Epithelial cell of umbilical artery (primary cell): Measurements from ENCODE around the gene ZMYND19. TPM values are rescaled to one million over a fixed set of nuclear protein-coding genes. Genes with fewer than 3 reads are reported as not detected.

Experiments
- total RNA-seq: library from RNA; depleted of rRNA; stranded (reverse); fragments of >200 nt; gene quantifications from 2 replicates; pipeline ENCODE4 v1.2.3, GENCODE V29; 2014

Gene ZMYND19
- total RNA-seq: 25.4 and 25.7 TPM in 2 replicates

GRCh38 chr9:137590469-137591383 lies at the start of gene ZMYND19:
TSS of gene ZMYND19 (minus strand) at chr9:137590512. CDS start at chr9:137590263, 249 bp downstream.

DNA sequence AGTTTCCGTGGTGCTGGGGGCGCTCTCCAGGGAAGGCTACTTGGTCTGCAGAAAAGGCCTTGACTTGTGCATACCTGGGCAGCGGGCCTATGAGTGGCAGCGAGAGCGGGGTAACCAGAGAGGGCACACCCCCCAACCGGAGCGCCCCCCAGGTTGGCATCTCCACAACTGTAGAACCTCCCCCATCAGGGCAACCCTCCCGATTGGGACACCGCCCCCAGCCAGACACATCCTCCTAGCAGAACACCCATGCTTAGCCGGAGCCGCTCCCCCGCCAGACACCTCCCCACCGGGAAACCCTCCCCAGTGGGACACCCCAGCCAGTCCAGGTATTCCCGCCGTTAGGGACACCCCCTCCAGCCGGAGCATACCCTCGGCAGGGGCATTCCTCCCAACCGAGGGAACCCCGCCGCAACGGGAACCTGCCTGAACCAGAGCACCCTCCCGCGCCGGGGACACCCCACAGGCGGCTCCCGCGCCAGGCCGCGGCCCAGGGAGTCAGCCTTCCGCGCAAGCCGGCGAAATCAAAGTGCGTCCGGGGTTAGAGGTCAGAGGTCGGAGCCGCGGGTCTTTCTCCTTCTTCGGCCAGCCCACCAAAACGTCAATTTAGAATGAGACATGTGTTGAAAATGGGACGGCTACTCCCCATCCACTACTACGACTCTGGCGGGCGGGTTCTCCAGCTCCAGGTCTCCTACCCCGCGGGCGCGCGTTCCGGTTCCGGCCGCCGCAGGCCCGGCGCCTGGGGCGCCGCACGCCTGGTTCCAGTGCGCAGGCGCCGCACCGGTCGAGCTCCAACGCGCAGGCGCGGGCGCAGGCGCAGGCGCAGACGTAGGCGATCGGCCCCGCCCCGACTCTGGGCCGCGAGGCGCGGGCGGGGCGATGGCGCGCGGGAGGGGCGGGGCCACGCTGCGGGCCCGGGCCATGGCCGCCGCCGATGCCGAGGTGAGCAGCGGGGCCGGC lies 28.1 kb upstream of the ZMYND19 start, which contains the start of gene EHMT1:
TSS of gene EHMT1 (plus strand) at position 901 of the 963 bp plus-strand sequence. CDS start at position 925, 24 bp downstream.

GRCh38 chr9:137605121-137606004 lies 15.1 kb upstream of the ZMYND19 start, which contains the start of gene ARRDC1:
TSS of gene ARRDC1 (plus strand) at chr9:137605686. CDS start at chr9:137605718, 32 bp downstream.

GRCh38 chr9:137578518-137579258 lies 11.6 kb downstream of the ZMYND19 start, which contains the start of gene DPH7:
TSS of gene DPH7 (minus strand) at chr9:137578925. CDS start at chr9:137578777, 148 bp downstream.

GRCh38 chr9:137551264-137552021 lies 38.9 kb downstream of the ZMYND19 start, which contains the start of gene MRPL41:
TSS of gene MRPL41 (plus strand) at chr9:137551879. CDS start at chr9:137552082, 203 bp downstream.

GRCh38 chr9:137550231-137550621 lies 40.1 kb downstream of the ZMYND19 start, which contains the start of gene PNPLA7:
TSS of gene PNPLA7 (minus strand) at chr9:137550402. CDS start at chr9:137550197, 205 bp downstream.

Other genes starting within 250 kb of the ZMYND19 start
- gene EXD3, start 167.3 kb downstream of the ZMYND19 start, total RNA-seq: 18.8 and 22.0 TPM in 2 replicates
- gene NOXA1, start 167.1 kb downstream of the ZMYND19 start, total RNA-seq: 0.46 and 0.65 TPM in 2 replicates
- not detected in 2 replicates for gene ENTPD8, start 149.2 kb downstream of the ZMYND19 start, total RNA-seq
- 17.9 and 19.0 TPM in 2 replicates for gene NSMF, start 131.2 kb downstream of the ZMYND19 start, total RNA-seq
- gene PNPLA7, start 40.1 kb downstream of the ZMYND19 start, total RNA-seq: under 0.01 and 0.15 TPM in 2 replicates
- gene MRPL41, start 38.6 kb downstream of the ZMYND19 start, total RNA-seq: 45.3 and 64.6 TPM in 2 replicates
- 19.8 and 27.8 TPM in 2 replicates for gene DPH7, start 11.6 kb downstream of the ZMYND19 start, total RNA-seq
- gene ARRDC1, start 15.2 kb upstream of the ZMYND19 start, total RNA-seq: 21.3 and 21.8 TPM in 2 replicates
- 51.8 and 59.8 TPM in 2 replicates for gene EHMT1, start 28.5 kb upstream of the ZMYND19 start, total RNA-seq